Stimulated activated CD4-positive, alpha-beta T cell treated with anti-CD3 and anti-CD28 coated beads, Interleukin-2, amount 100 ng/mL, for 24 hours (primary cell): Measurements from ENCODE around the gene KLHDC7A.
"Not testable (repeated sequence)": the region's sequence is repeated elsewhere in the genome, so short reads cannot be mapped to it uniquely, and the experiment has no call there.

Experiments used
- DNase-seq, 2 donors: peaks; one replicate each; pipeline ENCODE4 v3.0.0-alpha.2; 2020

KLHDC7A gene

DNA sequence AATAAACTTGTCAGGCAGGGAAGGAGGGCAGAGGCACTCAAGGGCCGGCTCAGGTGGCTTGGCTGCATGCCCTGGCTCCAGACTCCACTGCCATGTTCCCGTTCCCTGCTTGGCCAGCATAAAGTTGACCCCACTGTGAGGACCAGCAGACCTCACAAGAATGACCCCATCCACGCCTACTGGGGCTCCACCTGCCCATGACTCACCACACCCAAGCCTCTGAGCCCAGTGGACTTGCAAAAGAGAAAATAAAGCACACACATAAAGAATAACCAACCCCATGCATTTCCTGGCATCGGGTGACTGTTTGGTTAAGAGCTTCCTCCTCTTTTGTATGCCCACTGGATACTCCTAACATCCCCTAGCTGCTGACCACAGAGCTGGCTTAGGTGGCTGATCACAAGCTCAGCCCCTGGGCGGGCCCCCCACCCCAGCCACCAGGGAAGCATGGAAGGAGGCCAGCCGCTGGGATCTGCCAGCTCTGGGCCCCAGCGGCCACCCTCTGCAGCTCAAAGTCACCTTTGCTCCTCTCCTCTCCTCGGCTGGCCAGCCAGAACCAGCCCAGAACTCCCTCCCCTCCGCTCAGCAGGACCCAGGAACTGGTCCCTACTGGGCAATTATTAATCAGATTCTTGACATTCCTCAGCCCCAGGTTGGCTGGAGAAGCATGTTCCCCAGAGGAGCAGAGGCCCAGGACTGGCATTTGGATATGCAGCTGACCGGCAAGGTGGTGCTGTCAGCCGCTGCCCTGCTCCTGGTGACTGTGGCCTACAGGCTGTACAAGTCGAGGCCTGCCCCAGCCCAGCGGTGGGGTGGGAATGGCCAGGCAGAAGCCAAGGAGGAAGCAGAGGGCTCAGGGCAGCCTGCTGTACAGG lies at the start of gene KLHDC7A:
Gene KLHDC7A (plus strand): TSS at position 616 of the 875 bp plus-strand sequence. CDS start 52 bp downstream, at position 668.
- no peak for DNase-seq

DNA sequence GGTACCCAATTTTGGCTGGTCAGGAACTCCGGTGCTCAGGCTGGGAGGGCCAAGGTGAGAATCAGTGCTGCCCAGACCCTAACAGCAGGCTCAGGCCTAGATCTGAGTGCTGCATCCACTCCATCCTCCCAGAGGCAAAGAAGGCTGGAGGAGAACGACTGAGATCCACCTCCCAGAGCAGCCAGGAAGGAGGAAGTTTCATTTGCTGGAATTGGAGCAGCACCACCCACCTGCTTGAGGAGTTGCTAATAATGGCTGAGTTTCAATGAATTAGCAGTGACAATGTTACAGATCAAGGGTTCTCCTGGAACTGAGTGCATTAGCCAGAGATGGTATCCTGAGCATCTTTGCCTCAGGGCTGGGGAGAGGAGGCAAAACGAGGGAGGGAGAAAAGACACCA lies 46.7 kb upstream of the KLHDC7A start:
- no peak for DNase-seq

DNA sequence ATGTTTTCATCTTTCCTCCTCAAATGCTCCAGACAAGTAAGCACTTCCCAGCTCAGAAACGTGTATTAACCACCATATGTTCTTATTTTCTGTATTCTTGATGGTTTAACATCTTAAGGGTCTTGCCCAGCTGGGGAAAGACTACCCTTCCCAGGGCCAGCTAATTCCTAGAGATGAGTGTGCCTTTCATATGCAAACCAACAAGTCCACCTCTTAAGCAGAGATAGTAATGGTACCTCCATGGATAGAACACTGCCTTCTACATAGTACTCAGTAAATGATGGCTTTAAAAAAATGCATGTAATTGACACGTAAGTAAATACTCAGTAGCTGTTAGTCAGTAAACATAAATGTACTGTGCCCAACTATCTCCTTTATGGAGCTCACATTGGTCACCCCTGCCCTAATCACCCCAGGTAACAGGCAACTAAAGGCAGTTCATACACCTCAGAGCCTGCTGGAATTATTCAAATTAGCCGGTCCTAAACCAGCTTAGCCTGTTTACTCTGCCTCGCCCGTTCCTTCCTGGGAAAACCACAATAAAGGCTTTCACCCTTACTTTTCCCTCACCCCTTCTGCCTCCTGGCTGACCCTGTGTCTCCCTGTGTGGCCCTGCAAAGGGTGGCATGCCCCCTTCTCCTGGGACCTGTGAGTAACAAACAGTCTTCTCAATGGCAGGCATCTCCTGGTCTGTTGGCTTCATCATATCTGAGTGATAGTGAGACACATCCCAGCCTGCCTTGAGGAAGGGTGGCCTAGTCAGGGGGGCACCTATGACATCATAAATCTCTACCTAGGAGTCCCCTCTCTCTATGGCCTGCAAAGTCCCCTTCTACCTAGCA lies 40.1 kb upstream of the KLHDC7A start:
- no peak for DNase-seq

DNA sequence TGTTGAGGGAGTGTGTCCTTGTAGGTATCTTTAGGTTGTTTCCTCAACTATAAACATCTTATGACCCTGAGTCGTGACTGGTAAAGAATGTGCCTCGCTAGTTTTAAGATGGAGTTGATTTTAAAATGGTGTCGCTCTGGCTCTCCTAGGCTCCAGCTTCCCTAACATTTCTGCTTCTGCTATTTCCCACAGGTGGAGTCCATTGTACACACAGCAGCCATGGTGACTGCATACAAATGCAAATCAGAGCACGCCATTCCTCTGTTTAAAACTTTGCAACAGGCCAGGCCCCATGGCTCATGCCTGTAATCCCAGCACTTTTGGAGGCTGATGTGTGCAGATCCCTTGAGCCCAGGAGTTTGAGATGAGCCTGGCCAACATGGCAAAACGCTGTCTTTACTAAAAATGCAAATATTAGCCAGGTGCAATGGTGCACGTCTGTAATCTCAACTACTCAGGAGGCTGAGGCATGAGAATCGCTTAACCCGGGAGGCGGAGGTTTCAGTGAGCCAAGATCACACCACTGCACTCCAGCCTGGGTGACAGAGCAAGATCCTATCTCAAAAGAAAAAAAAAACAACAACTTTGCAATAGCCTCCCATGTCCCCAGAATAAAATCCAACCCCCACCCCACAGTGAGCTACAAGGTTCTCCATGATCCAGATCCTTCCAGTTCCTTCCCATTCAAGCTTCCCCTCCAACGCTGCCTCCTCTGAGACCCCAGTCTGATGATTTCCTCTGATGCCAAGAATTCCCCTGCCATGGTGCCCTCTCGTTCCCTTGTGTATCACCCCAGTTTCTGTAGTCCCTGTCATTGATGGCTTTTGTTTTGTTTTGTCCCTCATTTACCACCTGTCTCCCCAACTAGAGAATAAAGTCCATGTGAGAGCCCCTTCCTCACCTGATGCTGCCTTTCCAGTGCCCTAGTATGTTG lies 36.9 kb upstream of the KLHDC7A start:
- no peak for DNase-seq

DNA sequence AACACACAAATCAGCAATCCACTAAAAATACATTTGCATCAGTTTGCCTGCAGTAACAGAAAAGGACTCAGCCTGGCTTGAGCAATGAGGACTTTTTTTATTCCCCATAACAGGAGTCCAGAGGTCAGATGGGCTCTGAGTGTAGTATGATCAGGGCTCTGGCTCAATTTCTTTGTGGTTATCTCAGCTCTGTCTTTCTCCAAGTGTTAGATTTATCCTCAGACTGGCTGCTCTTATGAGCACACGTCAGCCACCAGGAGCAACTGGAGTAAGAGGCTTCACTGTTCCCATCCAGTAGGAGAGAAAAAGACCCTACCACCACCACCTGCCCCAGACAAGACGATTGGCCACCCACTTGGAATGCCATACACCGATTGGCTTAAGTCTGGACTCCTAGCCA lies 36.2 kb upstream of the KLHDC7A start:
- DNase-seq, result no peak

DNA sequence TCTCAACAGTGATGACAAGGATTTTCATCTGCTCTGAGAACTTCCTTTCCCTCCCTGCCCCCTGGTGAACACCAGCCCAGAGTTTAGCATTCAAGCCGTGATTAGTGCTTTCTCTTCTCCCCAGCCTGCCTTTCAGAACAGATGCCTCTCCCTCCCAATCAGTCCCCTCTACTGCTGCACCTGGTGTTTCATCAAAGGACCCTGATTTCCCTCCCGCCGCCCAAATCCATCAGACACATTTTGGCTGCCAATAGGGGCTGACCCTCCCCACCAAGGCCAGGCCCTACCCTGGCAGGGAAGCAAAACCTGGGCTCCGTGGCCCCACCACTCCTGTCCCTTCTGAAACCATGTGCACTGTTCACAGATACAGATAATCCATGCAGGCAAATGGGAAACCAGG lies 34.0 kb upstream of the KLHDC7A start:
- no peak for DNase-seq

DNA sequence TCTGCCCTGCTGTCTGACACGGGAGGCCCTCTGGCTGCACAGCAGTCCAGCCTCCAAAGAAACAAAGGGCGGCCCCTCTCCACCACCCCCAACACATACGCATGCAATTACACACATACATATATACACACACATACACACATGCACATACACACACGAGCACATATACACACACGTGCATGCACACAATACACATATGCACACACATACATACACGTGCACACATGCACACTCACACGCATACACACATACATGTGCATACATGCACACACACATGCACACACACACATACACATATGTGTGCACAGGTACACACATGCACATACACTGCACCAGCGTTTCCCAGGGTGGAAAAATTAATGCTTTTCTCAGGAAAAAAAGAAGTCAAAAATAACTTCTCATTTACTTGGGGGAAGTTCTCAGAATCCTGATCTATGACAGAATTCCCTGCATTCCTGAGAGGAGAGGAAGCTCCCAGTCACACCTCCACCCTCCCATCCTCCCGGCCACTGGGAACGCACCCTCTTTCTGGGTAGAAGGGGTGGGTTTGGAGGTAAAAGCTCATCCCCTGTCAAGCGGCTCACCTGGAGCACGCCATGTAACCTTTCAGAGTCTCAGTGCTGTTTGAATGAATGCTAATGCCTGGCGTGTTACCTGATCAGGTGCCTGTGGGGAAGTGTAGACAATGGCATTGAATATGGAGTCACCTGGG lies 33.1 kb upstream of the KLHDC7A start:
- no peak for DNase-seq

DNA sequence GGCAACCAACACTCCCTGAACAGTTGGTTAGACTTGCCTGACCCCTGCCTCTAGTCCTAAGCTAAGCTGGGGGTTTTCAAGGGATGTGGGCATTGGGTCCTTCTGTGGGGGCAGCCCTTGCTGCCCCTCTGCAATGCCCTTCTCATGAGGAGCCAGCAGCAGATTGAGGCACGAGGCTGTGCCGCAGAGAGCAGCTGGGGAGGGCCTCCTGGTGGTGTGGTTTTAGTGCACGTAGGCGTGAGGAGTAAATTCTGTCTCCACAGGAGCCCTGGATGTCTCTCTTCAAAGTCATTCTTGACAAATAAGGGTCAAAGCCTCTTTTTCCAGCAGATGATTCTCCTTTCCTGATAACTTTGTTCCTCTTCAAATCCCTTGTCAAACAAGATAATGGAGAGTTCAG lies 31.8 kb upstream of the KLHDC7A start:
- no peak for DNase-seq

DNA sequence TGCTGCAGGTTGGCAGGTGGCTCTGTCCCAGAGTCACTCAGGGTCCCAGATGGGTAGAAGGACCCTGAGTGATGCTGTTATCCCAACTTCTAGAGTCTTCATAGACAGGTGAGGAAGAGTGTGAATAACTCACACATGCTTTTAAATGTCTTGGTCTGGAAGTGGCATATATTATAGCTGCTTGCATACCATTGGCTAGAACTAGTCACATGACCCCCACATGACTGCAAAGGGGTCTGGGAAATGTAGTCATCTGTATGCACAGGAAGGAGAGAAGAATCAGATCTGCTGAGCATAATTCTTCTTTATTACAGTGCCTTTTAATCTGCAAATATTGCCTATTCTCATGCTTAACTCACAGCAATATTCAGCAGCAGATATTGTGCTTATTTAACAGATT lies 28.2 kb upstream of the KLHDC7A start:
- DNase-seq, result no peak

DNA sequence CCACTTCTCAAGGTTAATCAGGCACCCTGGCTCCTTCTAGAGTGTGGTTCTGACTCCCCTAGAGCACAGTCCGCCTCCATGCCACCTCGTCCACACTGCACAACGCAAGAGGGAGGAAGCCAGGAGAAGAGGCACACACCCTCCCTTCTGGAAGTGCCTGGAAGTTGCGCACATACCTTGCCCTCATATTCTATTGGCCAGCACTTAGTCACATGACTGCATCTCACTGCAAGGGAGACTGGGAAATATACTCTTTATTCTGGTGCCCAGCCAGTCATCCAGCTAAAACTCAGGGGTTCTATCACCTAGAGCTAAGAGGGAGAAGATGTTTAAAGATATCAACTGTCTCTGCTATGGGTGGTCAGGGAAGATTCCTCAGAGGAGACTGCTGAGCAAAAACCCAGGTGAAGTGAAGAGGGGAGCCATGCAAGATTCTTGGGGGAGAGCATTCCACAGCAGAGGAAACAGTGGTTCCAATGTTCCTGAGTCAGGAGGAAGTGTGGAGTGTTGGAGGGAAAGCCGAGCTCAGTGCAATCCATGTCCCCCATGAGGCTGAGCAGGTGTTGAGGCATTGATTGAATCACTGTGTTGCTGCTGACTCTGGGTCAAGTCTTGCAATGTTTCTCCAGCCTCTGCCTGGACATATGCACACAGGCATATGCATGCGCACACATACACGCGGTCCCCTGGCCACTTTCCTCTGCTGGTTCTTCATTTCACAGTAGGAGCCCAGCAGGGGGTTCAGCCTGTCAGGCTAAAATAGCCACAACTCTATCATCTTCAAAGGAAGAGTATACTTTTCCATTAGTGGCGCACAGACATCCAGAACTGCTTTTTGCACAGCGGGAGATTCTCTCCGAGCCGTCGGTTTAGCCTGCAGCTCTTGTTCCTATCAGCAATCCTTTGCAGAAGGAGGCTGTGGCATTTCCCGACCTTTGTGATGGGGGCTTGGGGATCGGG lies 22.3 kb upstream of the KLHDC7A start:
- DNase-seq, result no peak

DNA sequence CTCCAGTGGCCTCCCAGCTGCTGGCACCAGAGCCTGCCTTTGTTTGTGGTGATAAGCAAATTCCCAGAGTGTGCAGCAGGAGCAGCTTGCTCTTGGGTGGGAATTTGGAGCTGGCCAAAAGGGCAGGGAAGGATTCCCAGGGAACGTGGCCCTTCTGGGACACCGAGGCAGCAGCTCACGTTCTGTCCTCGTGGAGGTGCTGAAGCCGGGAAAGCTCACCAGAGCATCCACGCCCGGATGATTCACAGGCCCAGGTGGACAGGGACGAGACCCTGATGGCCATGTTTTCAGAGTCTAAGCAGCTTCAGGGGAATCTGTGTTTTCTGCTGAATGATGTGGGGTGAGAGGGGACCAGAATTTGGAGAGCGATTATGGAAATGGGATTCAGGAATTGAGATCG lies 19.1 kb upstream of the KLHDC7A start:
- no peak for DNase-seq

DNA sequence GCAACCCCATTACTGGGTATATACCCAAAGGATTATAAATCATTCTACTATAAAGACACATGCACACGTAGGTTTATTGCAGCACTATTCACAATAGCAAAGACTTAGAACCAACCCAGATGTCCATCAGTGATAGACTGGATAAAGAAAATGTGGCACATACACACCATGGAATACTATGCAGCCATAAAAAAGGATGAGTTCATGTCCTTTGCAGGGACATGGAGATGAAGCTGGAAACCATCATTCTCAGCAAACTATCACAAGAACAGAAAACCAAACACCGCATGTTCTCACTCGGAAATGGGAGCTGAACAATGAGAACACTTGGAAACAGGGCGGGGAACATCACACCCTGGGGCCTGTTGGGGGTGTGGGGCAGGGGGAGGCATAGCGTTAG lies 18.2 kb upstream of the KLHDC7A start:
- DNase-seq, result not testable (repeated sequence)

DNA sequence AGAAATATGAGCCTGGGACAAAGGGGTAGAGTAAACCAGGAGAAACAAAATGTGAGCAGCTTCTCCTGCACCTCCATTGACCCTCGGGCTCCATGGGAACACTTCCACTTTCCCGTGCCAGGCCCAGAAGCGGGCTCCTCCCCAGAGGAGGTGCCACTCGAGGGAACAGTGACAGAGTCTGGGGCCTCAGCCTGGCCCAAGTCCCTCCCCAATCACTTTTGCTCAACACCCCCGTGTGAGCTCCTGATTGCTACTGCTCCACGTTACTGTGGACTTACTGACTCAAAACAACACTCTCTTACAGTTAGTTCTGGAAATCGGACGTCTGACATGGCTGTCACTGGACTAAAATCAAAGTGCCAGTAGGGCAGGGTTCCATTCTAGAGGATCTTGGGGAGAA lies 17.7 kb upstream of the KLHDC7A start:
- DNase-seq, result no peak

DNA sequence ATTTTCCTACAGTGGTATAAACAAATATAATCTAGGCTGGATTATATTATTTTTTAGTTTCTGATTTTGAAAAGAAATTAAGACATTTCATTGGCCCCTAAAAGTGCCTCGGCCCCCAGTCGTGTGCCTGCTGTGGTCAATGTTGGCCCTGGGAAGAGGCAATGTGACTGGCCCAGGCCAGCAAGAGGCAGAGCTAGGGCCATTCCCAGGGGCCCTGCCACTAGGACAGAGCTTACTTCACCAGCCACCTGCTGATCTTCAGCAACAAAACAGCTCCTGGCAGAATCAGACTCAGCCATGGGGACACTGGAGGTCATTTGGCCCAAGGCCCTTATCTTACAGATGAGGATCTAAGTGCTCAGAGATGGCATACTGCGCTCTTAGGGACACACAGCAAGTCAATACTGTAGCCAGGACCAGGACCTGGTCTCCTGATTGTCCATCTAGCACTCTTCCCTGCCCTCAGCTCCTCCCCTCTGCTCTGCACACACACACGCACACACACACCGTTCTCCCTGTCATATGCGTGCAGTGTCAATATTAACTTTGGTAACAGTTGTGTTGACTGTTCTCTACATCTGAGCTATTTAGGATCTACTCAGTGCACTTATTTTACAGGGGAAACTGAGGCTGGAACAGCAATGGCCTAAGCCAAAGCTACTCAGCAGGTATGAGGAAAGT lies 16.6 kb upstream of the KLHDC7A start:
- no peak for DNase-seq

DNA sequence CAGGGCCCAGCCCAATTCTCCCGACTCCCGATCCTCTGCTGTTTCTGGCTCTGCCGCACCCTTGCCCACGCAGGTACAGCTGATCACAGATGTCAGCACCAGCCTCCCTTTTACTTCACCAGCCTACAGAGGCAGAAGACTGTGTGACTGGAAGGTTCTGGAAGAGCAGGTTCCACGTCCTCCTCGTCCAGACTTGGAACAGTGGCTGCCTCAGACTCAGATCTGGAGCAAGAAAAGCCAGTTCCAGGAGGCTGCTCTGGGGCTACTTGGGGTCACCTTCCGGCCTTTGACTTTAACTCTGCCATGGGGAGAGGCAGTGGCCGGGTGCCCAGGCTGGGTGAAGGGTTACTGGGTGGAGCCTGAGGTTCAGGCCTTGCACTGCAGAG lies 16.1 kb upstream of the KLHDC7A start:
- DNase-seq, result no peak

DNA sequence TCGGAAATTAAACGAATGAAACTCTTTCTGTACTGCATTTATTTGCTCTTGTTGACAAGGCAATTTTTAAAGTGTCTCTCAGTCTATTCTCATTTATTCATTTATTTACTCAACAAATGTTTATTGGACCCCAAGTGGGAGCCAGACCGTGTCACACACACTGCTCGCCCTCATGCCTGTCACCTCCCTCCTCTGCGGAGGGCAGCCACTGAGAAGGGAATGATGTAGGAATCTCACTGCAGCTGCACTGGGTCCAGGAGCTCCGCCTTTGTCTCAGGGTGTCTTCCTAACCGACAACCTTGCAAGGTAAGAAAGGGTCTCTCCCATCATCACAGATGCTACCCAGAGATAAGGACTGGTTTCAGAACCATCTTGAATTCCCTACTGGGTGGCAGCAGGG lies 14.1 kb upstream of the KLHDC7A start:
- no peak for DNase-seq

DNA sequence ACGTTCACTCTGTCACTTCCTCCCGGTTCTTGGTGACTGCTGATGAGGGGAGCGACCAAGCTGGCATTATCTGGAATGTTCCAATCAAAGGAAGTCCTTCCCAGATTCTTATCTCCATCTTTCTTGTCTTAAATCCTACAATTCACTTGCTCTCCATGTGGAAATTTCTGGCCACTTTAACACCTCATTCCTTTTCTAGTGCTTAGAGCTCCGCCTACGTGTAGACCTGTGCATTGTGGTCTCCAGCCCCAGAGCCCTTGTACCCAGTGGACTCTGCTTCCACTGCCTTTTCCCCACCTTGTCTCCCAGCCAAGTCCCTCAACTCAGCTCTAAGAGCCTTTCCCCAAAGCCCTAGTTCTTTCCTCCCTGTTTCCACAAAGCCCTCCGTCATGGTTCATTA lies 12.2 kb upstream of the KLHDC7A start:
- no peak for DNase-seq

DNA sequence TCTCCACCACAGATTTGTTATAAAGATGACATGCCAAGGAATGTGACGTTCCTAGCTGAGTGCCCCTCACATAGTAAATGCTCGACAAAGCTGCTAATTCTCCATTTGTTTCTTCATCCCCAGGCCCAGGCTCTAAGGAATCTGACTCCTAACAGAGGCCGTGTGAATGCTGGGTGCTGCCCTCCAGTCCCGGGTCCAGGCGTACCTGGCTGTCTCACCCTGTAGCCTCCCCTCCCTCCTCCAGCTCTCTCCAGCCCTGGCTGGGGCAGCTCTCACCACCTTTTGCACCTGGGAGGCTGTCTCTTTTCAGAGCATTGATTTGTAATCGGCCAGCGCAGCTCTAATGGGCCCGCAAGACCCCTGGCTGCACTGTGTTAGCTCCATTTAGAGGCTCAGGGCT lies 11.2 kb upstream of the KLHDC7A start:
- no peak for DNase-seq

DNA sequence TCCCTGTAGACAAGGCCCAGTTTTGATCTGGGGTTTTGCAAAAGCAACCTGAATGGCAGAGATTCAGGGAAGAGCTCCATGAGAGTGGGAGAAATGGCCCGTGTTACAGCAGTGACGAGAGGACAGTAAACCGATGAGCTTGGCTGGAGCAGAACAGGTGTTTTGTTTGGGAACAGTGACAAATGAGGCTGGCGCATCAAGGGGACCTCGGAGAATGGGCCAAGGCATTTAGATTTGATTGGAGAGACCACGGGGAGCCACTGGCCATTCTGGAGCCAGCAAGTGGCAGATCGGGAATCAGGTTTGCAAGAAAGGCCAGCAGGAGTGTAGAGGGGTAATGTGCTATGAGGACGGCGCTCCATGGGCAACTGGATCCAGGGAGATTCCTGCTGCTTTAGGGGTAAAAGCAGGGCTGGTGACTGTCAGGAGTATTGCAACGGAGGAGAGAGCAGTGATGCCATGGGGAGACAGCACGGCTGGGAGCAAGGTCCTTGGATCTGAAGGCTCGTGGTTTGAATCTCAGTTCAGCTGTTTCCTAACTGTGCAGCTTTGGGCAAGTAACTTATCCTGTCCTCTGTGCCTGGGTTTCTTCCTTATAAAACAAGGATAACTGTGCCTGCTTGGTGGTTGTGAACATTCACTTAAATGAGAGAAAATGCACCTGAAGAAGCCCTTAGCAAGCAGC lies 9.9 kb upstream of the KLHDC7A start:
- no peak for DNase-seq
